D721Med (cell line): ENCODE measurements around the gene CMTR1.

Experiments used
- DNase-seq: peaks from one replicate; pipeline ENCODE4 v3.0.0; 2011; ENCODE audit warnings: low spot score; ENCODE audit not compliant: insufficient read length
- FAIRE-seq: peaks from 2 replicates; lab custom pipeline; 2011; peaks lifted over from hg19 to GRCh38; lab: Jason Lieb, UNC
- CTCF ChIP-seq: IDR thresholded peaks from 2 replicates; pipeline ENCODE4 v1.5.1; 2012; ENCODE audit warnings: mild to moderate bottlenecking, control low read depth; ENCODE audit not compliant: insufficient read depth; ENCODE audit errors: missing control alignments

The CMTR1 gene

DNA sequence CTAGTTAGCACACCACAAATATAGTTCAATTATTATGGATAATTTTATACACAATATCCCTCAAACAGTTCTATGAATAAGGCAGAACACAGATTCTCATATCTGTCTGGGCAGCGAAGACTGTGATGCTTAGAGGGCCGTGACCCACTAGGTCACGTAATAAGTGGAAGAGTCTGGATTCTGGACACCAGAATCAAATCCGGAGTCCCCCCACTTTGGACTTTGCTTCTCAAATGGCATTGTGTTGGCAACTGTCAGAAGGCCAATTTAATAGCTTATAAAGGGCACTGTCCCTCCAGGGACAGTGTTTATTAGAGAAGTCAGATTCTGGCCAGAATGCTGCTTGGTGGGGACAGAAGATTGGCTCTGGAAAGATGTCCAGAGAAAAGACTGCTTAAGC is 73.5 kb downstream of the CMTR1 start:
- TF ChIP-seq CTCF = no peak
- FAIRE-seq = no peak

GRCh38 chr6:37507077-37507476 is 74.1 kb downstream of the CMTR1 start:
- TF ChIP-seq CTCF = no peak
- DNase-seq = no peak
- no peak for FAIRE-seq

More for the DNA sequence above, 73.5 kb downstream of the CMTR1 start:
- no peak for DNase-seq

DNA sequence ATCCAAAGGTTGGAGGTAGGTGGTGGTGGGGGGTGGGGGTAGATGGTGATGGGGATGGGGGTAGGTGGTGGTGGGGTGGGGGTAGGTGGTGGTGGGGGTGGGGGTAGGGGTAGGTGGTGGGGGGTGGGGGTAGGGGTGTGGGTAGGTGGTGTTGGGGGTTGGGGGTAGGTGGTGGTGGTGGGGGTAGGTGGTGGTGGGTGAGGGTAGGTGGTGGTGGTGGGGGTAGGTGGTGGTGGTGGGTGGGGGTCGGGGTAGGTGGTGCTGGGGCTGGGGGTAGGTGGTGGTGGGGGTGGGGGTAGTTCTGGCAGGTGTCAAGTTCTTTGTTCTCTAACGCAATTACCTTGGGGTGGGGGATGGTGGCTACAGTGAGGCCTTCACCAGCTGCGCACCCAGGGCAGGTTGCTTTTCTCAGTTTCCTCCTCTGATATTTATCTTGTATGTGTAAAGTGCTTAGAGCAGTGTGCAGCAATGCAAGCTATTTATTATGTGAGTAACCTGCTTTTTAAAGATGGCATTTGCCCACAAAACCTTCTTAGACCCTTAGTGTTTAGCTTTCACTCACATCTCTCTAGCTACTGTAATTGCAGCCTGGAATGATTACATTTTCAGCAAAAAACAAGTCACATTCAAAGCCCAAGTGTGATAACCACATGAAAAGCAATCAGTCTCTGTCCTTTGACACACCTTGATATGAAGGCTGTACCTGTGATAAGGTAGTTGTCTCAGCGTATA is 74.8 kb downstream of the CMTR1 start:
- TF ChIP-seq CTCF = no peak
- DNase-seq = no peak
- FAIRE-seq = no peak

DNA sequence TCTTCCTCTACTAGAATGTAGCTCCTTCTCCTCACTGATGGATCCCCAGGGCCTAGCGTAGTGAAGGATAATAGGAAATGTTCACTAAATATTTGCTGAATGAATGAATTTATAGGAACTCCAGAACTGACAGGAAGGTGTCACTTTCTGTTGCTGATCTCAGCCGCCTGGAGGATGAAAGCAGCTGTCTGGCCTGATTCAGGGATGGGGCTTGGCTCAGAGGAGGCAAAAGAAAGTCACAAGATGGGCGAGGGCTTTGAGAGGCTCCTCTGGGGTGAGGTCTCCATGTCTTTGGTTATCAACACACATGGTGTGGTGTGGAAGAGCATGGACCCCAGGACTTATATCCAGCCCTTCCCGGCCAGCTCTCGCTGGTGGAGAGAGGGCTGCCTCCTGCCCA is 78.2 kb downstream of the CMTR1 start:
- no peak for FAIRE-seq
- no peak for TF ChIP-seq CTCF

GRCh38 chr6:37511910-37512399 is 78.9 kb downstream of the CMTR1 start:
- FAIRE-seq = no peak
- DNase-seq = no peak
- no peak for TF ChIP-seq CTCF

More for the DNA sequence above, 78.2 kb downstream of the CMTR1 start:
- no peak for DNase-seq

DNA sequence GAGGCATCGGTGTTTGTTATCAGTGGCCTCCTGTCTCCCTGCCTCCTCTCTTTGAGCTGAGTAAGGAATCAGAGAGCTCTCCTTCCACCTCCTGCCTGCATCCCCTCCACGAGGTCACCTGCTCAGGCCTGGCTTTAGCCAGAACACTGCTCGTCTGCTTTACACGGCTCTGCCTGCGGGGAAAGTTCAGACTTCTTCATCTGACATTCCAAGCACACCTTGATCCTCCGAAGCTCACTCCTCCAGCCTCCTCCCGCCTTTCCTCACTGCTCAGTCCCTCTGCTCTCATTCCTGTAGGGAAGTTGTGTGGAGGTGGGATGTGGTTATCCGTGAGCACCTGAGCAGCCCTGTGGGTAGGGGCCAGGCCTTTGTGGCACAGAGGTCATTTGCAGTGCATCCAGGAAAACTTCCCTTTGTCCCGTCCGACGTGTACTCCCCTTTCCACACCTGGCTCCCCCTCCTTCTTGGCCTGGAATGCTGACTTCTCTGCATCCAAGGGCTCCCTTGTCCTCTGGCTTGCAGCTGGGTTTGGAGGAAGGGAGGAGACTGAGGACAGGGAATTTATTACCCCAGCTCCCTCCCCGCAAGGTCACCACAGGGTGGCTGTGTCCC is 79.5 kb downstream of the CMTR1 start:
- TF ChIP-seq CTCF = no peak
- DNase-seq (no peak), FAIRE-seq (no peak)

DNA sequence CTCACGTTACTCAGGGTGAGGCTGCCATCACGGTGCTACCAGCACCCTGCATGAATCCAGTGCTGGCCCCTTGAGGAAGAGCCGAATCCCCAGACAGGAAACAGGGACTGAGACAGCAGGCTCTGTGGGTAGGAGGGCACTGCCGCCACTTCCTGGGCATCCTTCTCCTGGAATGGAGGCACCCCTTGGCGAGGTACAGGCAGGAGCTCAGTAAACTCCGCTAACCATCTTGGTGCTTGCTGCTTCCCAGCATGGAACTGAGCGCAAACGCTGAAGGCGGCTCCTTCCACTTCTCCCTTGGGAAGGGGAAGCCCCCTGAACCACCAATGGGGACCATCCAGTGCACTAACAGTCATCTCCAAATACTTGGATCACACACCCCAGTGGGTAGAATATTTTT is 80.1 kb downstream of the CMTR1 start:
- DNase-seq = no peak
- TF ChIP-seq CTCF = no peak
- no peak for FAIRE-seq
